Neural cell (in vitro differentiated cells): ENCODE measurements around the gene HTD2.

Source experiments
- EZH2 ChIP-seq: fragments of 200-600, 300-800 bp; shearing (Covaris generic), sonication (generic); IDR thresholded peaks from 2 replicates; pipeline ENCODE4 v1.6.1; 2014; ENCODE audit warnings: antibody characterized with exemption, low read length, borderline replicate concordance, mild to moderate bottlenecking; ENCODE audit not compliant: insufficient read depth, poor library complexity, severe bottlenecking
- MXI1 ChIP-seq: fragments of 450-650 bp; conservative IDR thresholded peaks from 2 replicates; pipeline ENCODE4 v1.6.1; 2014; ENCODE audit warnings: antibody characterized with exemption, mild to moderate bottlenecking; ENCODE audit not compliant: poor library complexity, severe bottlenecking
- RAD21 ChIP-seq: fragments of 450-650 bp; conservative IDR thresholded peaks from 2 replicates; pipeline ENCODE4 v1.6.1; 2014; ENCODE audit warnings: antibody characterized with exemption, mild to moderate bottlenecking, moderate library complexity
- SMC3 ChIP-seq: fragments of 450-650 bp; conservative IDR thresholded peaks from 2 replicates; pipeline ENCODE4 v1.6.1; 2014; ENCODE audit warnings: antibody characterized with exemption, mild to moderate bottlenecking, moderate library complexity; ENCODE audit not compliant: poor library complexity
- TAF1 ChIP-seq: IDR thresholded peaks from 2 replicates; pipeline ENCODE4 v1.6.1; 2012; ENCODE audit warnings: low read depth
- TF ChIP-seq, protein P1 (sequence below): fragments of 450-650 bp; IDR thresholded peaks from 2 replicates; pipeline ENCODE4 v1.5.1; 2014; ENCODE audit warnings: antibody characterized with exemption, mild to moderate bottlenecking, moderate library complexity; ENCODE audit not compliant: poor library complexity, severe bottlenecking

GRCh38 chr3:58292866-58293265 lies 13.5 kb upstream of the HTD2 start:
- TF ChIP-seq SMC3 (no peak), EZH2 (no peak), TAF1 (no peak), RAD21 (no peak), MXI1 (no peak)
- TF ChIP-seq, protein P1, sequence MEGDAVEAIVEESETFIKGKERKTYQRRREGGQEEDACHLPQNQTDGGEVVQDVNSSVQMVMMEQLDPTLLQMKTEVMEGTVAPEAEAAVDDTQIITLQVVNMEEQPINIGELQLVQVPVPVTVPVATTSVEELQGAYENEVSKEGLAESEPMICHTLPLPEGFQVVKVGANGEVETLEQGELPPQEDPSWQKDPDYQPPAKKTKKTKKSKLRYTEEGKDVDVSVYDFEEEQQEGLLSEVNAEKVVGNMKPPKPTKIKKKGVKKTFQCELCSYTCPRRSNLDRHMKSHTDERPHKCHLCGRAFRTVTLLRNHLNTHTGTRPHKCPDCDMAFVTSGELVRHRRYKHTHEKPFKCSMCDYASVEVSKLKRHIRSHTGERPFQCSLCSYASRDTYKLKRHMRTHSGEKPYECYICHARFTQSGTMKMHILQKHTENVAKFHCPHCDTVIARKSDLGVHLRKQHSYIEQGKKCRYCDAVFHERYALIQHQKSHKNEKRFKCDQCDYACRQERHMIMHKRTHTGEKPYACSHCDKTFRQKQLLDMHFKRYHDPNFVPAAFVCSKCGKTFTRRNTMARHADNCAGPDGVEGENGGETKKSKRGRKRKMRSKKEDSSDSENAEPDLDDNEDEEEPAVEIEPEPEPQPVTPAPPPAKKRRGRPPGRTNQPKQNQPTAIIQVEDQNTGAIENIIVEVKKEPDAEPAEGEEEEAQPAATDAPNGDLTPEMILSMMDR: no peak
